ENCODE data around the gene DRD1. TPM values are rescaled to one million over a fixed set of nuclear protein-coding genes. Genes with fewer than 3 reads are reported as not detected.

The DRD1 gene
- total RNA-seq: not detected

DNA sequence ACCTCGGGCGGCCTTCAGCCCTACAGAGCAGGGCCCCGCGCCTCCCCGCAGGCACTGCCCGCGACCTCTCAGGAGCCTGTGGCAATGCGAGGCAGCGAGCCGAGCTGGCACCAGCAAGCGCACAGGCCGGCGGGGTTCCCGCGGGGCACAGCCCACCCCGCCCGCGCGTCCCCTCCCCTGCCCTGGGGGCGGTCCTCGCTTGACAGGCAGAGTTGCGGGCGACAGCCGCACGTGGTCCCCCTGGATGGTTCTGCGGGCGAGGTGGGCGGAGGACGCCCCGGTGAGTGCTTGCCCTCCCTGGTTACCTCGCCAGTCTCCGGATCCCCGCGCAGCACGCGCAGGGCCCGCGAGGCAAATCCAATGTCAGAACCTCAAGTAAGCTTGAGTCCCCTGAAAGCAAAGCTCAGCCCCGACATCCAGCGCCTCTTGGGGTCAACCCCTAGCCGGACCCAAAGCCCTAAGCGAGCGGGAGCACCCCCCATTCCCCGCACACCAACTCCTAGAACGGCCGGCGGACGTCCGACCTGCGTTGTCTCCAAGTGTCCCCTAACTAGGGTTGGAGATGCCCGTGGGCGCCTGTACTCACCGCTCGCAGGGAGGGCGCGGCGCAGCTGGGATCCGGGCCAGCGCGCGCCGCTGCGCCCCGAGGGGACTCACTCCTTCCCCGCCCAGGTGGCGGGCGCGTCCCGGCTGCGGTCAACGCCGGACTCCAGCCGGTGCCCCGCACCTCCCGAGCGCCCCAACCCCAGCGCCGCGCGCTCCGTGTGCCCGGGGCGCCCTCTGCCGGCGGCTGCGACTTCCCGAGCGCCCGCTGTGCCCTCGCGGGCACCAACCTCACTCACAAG, at the start of gene DRD1:
TSS of gene DRD1 (minus strand) at position 123 of the 845 bp plus-strand sequence. CDS start 1,083 bp downstream, outside the sequence.
- H3K9me3 Mint-ChIP-seq: no peaks in the 10 kb centered on the region
- no peak within 1 kb of the TSS for H3K27ac Mint-ChIP-seq
- DNase-seq (ENCODE audit: low spot score in 2 of 2): peak in 1 of 2 donors; percentile 80
- ATAC-seq: peak; percentile 93 to 94
- H3K36me3 Mint-ChIP-seq: no peaks in the 10 kb centered on the region

DNA sequence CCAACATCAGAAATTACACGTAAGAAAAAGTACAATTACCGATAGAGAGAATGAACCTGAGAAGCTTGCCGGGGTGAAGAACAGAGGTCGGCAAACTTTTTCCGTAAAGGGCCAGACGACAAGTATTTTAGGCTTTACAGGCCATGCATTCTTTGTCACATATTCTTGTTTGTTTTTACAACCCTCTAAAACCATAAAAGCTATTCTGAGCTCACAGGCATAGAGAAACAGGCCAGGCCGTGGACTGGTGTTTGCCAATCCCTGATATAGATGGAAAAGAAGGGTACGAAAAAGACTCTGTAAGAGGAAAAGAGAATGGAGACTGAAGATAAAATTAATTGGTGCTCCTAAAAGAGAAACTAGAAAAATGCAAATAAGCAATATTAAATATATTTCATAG, 49.7 kb upstream of the DRD1 start:
- peaks cover 0 to 4% of the 10 kb centered on the region in 2 donors for H3K9me3 Mint-ChIP-seq
- DNase-seq (ENCODE audit: low spot score in 2 of 2): no peak
- peak overlapping the region in 1 of 2 donors; percentile 4 for H3K27ac Mint-ChIP-seq
- peaks cover 24 to 61% of the 10 kb centered on the region in 2 donors for H3K36me3 Mint-ChIP-seq
- no peak for ATAC-seq

DNA sequence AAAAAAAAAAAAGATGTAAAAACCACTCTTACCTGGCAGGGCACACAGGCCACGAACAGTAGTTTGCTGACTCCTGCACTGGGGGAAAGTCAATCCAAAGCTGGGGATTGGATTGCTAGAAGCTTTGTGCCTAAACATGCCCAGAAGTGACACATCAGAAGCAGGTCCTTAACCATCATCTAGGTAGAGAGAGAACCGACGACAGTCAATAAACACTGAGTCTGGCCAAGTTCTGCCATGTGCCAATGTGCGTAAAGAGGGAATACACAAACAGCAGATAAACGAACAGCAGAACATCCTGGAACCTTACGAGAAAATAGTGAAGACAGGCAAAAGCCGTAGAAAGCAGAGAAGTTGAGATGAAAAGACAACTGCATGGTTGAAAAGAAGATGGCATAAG, 49.3 kb upstream of the DRD1 start:
- H3K27ac Mint-ChIP-seq: peak overlapping the region in 1 of 2 donors; percentile 4
- no peak for ATAC-seq
- no peak for DNase-seq (ENCODE audit: low spot score in 2 of 2)
- peaks cover 0 to 4% of the 10 kb centered on the region in 2 donors for H3K9me3 Mint-ChIP-seq
- peaks cover 22 to 61% of the 10 kb centered on the region in 2 donors for H3K36me3 Mint-ChIP-seq

DNA sequence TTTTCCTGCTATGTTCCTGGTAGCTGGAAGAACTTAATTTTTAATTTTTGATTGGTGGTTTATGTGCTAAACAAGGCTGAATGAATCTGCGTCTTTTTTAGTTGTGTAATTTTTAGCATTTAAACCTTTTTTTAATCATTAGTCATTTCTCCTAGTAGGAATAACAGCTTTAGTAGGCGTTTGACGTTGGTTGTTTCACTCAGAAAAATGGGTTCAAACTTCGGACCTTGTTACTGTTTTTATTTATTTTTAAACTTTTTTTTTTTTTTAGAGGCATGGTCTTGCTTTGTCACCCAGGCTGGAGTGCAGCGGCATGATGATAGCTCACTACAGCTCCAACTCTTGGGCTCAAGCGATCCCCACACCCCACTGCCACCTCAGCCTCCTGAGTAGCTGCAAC, 47.2 kb upstream of the DRD1 start:
- ATAC-seq: no peak
- H3K36me3 Mint-ChIP-seq: peaks cover 23 to 64% of the 10 kb centered on the region in 2 donors

DNA sequence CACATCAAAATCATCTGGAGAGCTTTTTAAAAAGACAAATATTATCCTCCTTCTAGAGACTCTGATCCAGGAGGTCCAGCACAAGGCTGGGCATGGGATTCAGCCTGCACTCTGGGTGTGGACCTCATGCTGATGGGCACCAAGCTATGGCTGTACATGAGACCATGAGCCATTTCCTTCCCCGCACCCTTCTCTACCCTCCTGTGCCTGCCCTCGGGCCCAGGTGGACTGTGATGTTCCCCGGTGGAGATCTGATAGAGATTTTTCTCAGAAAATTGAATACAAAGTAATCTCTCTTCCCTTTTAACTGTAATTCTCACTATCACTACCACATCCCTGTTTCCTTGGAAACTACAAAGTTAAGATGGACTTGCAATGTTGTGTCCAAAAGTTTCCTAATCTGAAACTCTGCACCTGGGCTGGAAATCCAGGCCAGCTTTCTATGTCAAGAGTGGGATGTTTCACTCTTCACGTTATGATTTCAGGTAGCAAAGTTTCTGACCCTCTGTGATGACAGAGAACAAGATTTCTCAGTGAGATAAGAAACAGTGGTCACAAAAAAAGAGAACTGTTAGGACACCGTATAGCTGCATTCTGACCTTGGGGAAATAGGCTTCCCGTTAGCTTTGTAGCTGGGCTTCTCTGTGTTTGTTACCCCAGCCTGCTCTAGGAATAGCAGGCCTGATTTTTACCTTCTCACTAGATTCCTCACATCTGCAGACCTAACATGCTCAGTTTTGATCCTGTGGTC, 45.9 kb upstream of the DRD1 start:
- Mint-ChIP-seq H3K9me3 (peaks cover 0 to under 1% of the 10 kb centered on the region in 2 donors), H3K27ac (peak overlapping the region in 1 of 2 donors; percentile 3), H3K36me3 (peaks cover 19 to 69% of the 10 kb centered on the region in 2 donors)
- ATAC-seq (no peak), DNase-seq (ENCODE audit: low spot score in 2 of 2) (no peak)

More for the DNA sequence above, 47.2 kb upstream of the DRD1 start:
- Mint-ChIP-seq H3K27ac (no peak overlapping the region), H3K9me3 (peaks cover 0 to 4% of the 10 kb centered on the region in 2 donors)
- no peak for DNase-seq (ENCODE audit: low spot score in 2 of 2)

DNA sequence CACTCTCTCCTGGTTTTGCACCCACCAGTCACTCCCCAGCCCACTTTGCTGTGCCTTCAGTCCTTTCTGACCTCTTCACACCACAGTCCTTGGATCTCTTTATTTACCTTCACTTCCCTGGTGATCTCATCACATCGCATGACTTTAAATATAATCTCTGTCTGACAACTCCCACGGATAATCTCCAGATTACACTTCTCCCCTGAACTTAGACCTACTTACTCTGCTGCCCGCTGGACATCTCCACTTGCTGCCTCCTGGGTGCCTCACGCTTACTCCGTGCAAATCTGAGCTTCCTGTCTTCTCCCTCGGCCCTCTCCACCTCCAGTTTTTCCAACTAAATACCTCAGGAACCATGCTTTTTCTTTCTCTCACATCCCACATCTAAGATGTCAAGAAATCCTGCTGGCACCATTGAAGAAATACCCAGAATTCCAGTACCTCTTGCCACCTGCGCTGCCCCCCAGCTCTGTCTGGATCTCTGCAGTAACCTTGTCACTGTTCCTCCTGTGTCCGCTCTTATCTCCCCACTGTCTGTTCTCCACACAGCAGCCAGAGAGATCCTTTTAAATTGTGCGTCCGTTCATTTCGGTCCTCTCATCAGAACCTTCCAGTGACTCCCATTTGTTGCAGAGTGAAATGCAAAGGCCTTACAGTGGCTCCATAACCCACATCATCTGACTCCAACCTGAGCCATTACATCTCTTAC, 43.7 kb upstream of the DRD1 start:
- Mint-ChIP-seq H3K9me3 (no peaks in the 10 kb centered on the region), H3K36me3 (peaks cover 17 to 72% of the 10 kb centered on the region in 2 donors), H3K27ac (peak overlapping the region; percentile 24 to 88)
- DNase-seq (ENCODE audit: low spot score in 2 of 2) (no peak), ATAC-seq (no peak)

DNA sequence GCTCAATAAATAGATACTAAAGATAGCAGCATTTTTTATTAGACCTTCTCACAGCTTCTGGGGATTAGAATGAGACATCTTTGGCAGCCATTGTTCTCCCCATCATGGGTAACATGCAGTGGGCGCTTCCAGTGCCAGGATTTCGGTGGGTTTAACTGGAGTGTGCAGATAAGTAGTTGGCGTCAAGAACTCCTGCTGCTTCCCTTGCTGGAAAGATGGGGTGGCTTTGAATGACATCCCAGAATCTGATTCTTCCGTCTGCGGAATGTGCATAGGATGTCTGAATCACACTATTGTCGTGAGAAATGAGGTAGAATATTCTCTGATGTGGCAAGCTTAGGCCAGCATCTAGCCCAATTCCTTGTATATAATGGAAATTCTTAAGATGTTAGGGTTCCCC, 41.6 kb upstream of the DRD1 start:
- no peaks in the 10 kb centered on the region for H3K9me3 Mint-ChIP-seq
- peak overlapping the region in 1 of 2 donors; percentile 15 for H3K27ac Mint-ChIP-seq
- no peak for DNase-seq (ENCODE audit: low spot score in 2 of 2)
- ATAC-seq: peak in 1 of 2 donors; percentile 26
- peaks cover 26 to 84% of the 10 kb centered on the region in 2 donors for H3K36me3 Mint-ChIP-seq

DNA sequence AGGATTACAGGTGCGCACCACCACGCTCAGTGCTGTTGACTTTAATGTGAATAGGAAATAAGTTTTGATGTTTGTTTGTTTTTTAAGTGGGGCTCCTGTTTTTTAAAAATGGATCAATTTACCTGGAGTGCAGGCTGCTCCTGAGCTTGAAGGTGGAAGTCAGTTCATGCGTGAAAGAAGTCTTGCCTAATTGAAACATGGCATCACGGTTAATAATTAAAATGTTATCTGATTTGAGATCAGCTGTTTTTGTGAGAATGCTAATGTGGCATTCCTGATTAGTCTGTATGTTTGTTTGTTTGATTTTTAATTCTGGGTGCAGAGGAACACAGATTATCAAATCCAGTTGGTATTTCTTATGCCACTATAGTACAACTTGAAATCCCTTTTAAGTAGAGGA, 40.8 kb upstream of the DRD1 start:
- no peak for ATAC-seq
- H3K27ac Mint-ChIP-seq: peak overlapping the region in 1 of 2 donors; percentile 53
- peaks cover 34 to 92% of the 10 kb centered on the region in 2 donors for H3K36me3 Mint-ChIP-seq
- no peak for DNase-seq (ENCODE audit: low spot score in 2 of 2)
- H3K9me3 Mint-ChIP-seq: no peaks in the 10 kb centered on the region

DNA sequence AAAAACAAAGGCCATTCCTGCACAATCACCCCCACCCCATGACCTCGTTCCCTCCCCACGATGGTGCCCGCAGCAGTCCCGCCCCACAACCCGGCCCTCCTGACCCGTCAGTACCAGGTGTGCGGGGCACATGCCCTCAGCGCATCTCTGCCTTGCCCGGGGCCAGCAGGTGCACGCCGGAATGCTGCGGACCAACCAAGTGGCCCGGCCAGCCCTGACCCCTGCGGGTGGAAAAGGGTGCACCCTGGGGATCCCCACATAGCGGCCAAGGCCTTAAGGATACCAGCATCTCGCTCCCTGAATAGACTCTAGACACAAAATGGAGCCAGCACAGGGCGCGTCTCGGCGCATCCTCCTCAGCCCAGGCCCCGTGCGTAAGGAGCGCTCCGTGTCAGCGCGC, 40.3 kb upstream of the DRD1 start:
- peaks cover 39 to 93% of the 10 kb centered on the region in 2 donors for H3K36me3 Mint-ChIP-seq
- peak overlapping the region; percentile 53 to 80 for H3K27ac Mint-ChIP-seq
- no peak for ATAC-seq
- DNase-seq (ENCODE audit: low spot score in 2 of 2): no peak
- no peaks in the 10 kb centered on the region for H3K9me3 Mint-ChIP-seq

DNA sequence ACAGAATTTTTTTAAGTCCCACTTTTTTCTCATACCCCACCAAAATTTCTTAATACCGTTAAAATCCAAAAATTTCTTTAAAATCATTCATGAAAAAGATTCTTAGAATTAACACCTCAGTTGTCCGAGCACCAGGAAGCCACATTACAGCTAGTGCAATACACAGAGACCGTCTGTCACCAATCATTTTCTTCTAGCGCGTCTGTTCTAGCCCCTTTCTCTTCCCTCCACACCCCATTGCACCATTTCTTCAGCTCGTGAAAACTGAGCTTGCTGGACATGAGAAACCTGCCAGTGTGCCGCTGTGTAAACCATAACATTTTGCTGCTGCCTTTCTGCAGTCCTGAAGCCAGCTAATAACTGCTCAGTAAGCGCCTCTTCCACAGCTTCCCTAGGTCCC, 39.4 kb upstream of the DRD1 start:
- DNase-seq (ENCODE audit: low spot score in 2 of 2) (no peak), ATAC-seq (no peak)
- Mint-ChIP-seq H3K9me3 (no peaks in the 10 kb centered on the region), H3K27ac (peak overlapping the region; percentile 80 to 88), H3K36me3 (peaks cover 46 to 89% of the 10 kb centered on the region in 2 donors)

DNA sequence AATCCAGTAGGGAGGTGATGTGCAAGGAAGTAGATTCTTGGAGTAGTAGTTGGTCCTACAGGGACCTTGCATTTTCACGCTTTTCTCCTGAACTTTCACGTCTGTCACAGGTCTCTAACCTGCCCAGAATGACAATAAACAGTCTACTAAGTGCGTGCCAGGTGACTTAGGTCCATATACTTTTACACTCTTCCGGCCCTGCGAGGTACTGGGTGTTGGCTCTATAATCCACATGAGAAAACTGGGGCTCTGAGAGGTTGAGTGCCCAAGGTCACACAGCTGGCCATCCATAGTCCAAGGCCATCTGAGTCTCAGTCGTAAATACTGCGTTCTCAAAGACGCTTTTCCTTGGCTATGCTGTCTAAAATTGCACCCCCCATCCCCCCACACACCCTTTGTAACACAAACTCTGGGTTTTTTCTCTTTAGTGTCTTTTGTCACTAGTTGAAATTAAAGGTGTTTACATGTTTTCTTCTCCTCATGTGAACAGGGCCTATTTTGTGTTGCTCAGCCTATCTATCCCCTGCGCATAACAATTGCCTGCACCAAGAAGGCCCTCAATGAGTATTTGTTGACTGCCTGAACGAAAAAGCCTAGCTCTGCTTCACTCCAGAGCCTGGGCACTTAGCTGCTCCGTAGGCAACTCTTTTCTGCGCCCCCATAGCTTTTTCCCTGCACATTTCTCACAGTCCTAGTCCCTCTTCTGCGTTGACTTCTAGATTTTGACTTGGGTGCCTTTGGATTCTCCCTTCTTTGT, 35.3 kb upstream of the DRD1 start:
- DNase-seq (ENCODE audit: low spot score in 2 of 2): no peak
- H3K36me3 Mint-ChIP-seq: peaks cover 46 to 55% of the 10 kb centered on the region in 2 donors
- ATAC-seq: no peak
- H3K9me3 Mint-ChIP-seq: no peaks in the 10 kb centered on the region
- H3K27ac Mint-ChIP-seq: peak overlapping the region; percentile 97 to 98

DNA sequence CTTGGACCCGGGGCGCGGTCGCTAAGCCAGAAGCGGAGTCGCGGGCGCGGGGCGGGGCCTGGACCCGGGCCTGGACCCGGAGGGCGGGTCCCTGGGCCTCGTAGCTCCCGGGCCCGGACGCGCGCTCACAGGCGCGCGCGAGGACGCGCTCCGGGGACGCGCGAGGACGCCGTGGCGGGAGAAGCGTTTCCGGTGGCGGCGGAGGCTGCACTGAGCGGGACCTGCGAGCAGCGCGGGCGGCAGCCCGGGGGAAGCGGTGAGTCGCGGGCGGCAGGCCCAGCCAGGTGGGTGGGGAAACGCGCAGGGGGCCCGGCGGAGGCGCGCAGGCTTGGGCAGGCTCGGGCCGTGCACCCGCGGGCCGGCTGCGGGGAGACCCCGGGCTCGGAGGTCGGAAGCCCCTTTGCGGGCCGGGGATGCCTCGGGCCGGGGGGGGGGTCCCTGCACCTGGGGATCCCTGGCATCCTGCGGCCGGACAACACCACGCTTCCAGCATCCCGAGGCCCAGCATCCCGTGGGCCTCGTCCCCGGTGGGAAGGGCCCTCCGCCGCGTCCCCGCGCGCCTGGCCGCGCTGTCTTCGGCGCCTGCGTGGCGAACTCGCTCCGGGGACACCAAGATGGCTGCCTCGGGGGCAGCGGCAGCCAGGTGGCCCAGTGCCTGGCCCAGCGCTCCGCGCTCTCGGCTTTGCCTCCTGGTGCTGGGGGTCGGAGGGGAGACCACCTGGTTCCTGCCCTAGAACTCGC, 34.6 kb upstream of the DRD1 start, which contains the start of gene SFXN1:
TSS of gene SFXN1 (plus strand) at position 177 of the 741 bp plus-strand sequence. CDS start 13,544 bp downstream, outside the sequence.
- H3K9me3 Mint-ChIP-seq: no peaks in the 10 kb centered on the region
- ATAC-seq (peak; percentile 74 to 92), DNase-seq (ENCODE audit: low spot score in 2 of 2) (peak; percentile 87 to 90)
- peaks cover 42 to 48% of the 10 kb centered on the region in 2 donors for H3K36me3 Mint-ChIP-seq
- H3K27ac Mint-ChIP-seq: peak within 1 kb of the TSS; percentile 97 to 98

DNA sequence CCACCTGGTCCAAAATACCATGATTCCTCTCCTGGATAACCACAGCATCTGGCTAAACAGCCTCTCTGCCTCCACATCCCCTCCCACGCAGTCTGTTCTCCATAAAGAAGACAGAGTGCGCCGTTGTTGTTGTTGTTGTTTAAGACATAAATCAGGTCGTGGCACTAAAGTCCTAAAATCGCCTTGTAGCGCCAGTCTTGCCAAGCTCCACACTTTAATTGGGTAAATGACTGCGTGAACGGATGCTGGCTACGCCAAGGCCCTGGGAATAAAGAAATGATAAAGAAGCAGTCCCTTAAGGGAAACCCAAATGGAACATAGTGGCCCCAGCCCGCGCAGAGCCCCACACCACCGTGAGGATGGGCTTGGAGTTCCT, 34.0 kb upstream of the DRD1 start:
- H3K27ac Mint-ChIP-seq: peak overlapping the region; percentile 23 to 97
- ATAC-seq (no peak), DNase-seq (ENCODE audit: low spot score in 2 of 2) (no peak)
- H3K9me3 Mint-ChIP-seq: no peaks in the 10 kb centered on the region
- H3K36me3 Mint-ChIP-seq: peaks cover 39 to 42% of the 10 kb centered on the region in 2 donors

DNA sequence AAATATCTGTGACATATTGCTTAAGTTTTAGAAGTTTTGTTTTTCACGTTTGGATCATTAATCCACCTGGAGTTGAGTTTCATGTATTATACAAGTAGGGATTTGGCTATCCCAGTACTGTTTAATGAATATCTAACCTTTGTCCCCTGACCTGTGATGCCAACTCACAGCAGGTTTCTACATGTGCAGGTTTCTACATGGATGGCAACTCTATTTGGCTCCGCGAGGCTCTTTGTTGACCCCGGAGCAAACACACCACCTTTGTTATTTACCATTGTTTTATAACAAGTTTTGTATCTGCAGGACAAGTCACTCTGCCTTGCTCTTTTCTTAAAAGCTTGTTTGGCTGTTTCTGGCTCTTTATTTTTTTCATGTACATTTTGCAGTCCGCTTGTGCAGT, 33.5 kb upstream of the DRD1 start:
- no peak for DNase-seq (ENCODE audit: low spot score in 2 of 2)
- no peaks in the 10 kb centered on the region for H3K9me3 Mint-ChIP-seq
- no peak for ATAC-seq
- peak overlapping the region in 1 of 2 donors; percentile 97 for H3K27ac Mint-ChIP-seq
- peaks cover 36 to 39% of the 10 kb centered on the region in 2 donors for H3K36me3 Mint-ChIP-seq

DNA sequence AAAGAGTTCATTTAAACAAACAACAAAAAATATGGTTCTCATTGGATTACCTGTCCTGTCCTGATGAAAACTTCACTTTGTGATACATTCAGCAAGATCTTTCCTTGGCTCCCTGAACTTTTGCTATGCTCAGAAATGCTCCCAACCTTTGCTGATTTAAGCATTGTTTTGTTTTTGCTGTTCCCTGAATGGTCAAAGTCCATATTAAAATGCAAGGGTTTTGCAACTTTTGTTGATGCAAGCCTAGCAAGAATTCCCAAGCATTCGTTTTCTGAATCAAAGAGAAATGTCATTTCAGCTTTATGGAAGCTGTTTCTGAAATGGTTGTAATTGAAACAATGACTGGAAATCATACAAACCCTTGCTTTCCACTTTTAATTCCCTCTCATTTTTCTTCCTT, 31.3 kb upstream of the DRD1 start:
- no peak overlapping the region for H3K27ac Mint-ChIP-seq
- ATAC-seq (no peak), DNase-seq (ENCODE audit: low spot score in 2 of 2) (no peak)
- no peaks in the 10 kb centered on the region for H3K9me3 Mint-ChIP-seq
- peaks cover 15 to 21% of the 10 kb centered on the region in 2 donors for H3K36me3 Mint-ChIP-seq

Measured in activated naive CD4-positive, alpha-beta T cell treated with anti-CD3 and anti-CD28 coated beads, Interleukin-2, amount 50 U/mL, for 72 hours (primary cell).